Activated CD4-positive, CD25-positive, alpha-beta regulatory T cell treated with anti-CD3 and anti-CD28 coated beads, Interleukin-2, amount 50 U/mL, for 24 hours (primary cell): ENCODE data around the gene IFNAR1.
A peak's percentile ranks its signal among the peaks of the same experiment; 100 is the strongest.

Experiments used
- ATAC-seq, 2 donors: fragments of 150-1000 bp; cut with Tn5 transposase; one replicate each; pipeline ENCODE4 v1.10.0; 2021; ENCODE audit warnings: mild to moderate bottlenecking in 1 of 2, moderate library complexity in 1 of 2

The IFNAR1 gene

DNA sequence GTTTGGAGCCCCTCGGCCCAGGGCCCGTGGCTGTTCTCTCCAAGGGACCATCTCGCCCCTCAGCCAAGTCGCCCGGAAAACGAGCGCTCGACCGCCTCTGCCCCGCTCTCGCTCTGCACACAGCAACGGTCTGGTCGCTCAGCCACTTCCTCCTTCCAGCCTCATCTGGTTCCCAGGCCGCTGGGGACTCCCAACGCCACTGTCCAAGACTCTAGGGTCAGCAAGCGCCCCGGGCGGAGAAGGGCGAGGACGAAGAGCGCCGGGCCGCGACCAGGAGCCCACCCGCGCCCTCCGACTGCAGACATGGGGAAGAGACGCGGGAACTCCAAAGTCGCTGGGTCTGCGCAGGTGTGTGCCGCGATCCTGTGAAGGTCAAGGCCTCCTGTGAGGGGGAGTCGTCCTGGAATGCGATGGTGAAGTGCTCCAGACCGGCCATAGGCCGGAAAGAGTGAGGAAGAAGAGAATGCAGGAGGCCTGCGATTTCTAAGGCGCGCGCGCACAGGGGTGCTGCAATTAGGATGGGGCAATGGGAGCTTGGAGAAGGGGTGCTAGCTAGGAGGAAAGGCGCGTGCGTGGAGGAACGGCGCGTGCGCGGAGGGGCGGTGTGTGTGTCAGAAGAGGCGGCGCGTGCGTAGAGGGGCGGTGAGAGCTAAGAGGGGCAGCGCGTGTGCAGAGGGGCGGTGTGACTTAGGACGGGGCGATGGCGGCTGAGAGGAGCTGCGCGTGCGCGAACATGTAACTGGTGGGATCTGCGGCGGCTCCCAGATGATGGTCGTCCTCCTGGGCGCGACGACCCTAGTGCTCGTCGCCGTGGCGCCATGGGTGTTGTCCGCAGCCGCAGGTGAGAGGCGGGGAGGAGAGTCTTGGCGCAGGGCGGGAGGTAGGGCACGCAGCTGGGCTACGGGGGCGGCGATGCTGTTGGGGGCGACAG, at the start of gene IFNAR1:
IFNAR1 (plus strand) TSS at position 680 of the 931 bp plus-strand sequence; CDS start at position 766, 86 bp downstream.
- peak; percentile 91 to 92 for ATAC-seq

DNA sequence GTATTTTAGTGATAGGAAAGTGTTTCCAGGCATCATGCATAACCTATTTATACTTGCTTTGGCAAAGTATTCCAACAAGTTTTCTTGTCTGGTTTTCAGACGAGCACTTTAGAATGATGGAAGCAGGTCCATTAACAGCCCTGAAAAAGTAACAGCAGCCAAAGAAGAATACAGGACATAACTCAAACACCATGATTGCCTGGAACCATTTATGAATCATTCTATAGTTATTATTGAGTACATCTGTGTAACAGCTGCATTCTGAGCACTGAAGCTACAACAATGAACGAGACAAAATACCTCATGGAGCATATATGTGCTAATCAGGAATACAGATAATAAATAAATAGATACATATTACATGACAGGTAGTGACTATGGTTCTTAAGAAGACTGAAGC, 46.0 kb upstream of the IFNAR1 start:
- ATAC-seq: no peak

DNA sequence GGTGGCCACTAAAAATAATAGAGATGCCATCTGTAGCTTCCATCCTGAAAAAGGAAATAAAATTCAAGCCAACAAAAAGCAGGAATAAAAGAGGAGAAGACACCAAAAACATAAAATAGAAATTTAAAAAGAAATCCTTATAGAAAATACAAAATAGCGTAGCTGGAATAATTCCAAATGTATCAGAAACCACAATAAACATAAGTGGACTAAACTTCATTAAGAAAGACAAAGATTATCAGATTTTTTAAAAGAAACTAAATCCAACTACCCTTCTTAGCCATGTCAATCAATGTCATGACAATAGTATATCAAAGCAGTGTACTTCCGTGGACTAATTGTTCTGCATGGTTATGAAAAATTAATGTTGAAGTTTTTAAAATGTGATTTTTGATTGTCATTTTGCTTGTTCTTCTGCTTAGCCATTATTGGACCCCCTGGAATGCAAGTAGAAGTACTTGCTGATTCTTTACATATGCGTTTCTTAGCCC, 45.4 kb upstream of the IFNAR1 start:
- ATAC-seq: no peak

DNA sequence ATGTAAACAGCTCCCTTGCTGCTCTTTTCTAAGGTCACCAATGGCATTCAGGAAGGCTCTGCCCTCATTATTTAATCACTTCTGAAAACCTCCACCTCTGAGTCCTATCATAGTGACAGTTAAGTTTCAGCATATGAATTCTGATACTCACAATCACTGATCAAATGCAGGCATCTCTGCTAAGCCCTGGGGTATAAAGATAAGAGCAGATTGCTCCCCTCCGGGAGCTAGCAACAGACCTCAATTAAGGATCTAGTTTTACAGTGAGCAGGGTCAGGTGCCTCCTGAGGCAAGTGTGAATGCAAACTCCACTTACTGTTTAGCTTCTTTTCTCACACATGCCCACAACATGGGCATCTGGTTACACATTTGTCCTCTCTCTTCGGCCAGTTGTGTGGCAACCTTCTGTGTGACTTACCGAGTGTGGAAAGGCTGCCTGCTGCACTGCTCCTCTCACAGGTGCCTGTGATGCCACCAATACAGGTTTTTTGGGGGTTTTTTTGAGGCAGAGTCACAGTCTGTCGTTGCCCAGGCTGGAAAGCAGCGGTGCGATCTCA, 43.6 kb upstream of the IFNAR1 start:
- no peak for ATAC-seq

DNA sequence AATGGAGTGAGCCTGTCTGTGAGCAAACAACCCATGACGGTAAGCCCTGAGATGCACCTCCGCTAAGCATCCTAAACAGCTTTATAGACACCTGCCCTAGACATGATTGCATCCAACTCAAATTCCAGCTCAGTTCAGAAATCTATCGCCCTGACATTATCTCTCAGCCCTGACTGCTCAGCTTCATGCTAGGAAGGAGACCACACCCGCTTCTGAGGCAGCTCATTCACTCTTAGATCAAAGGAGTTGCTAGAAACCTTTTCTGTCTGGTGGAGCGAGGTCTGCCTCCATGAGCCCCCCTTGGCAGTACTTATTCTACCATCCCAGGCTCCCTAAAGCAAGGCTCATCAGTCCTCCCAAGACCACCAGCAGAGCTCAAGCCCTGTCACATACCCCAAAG, 41.6 kb upstream of the IFNAR1 start:
- no peak for ATAC-seq

DNA sequence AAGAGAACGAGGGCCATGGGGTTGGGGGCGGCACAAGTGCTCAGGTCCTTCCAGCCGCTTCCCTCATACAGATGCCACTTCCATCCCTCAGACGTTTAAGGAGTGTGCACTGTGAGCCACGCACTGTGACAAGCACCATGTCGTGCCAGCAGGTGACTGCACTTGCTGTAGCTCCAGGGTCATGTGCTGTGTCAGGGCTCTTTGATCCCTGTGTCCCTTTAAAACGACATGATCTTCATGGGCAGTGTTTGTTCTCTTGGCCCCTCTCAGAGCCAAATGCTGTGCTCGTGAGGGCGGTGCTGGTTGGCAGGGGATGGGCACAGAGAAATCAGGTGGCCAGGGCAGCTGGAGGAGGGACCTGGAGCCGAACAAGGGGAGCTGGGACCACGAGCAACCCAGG, 38.7 kb upstream of the IFNAR1 start:
- ATAC-seq: no peak

DNA sequence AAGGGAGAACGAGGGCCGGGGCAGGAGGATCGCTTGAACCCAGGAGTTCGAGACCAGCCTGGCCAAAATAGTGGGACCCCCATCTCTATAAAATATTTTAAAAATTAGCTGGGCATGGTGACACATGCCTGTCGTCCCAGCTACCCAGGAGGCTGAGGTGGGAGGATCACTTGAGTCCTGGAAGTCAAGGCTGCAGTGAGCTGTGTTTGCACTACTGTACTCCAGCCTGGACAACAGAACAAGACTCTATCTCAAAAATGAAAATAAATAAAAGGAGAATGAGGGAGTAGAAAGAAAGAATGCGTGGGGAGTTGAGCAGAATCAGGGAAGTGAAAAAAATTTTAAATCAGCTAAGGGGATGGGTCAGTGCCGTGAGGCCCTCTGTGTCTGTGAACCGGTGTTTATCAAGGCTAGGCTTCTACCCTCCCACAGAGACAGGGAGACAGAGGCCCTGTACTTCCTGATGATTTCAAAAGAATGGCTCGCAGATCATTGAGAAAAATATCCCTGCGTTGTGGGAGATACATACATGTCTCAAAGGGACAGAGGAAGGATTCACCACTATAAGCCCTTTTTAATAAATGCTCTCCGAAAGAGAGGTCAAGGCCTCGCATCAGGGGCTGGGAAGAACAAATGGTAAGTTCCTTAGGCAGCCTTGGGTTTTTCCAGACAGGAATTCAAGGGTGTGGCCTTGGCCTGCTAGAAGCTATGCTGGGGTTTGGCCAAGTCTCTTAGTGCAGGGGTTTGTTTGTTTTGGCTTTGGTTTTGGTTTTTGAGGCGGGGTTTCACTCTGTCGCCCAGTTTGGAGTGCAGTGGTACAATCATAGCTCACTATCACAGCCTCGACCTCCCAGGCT, 37.9 kb upstream of the IFNAR1 start:
- no peak for ATAC-seq

DNA sequence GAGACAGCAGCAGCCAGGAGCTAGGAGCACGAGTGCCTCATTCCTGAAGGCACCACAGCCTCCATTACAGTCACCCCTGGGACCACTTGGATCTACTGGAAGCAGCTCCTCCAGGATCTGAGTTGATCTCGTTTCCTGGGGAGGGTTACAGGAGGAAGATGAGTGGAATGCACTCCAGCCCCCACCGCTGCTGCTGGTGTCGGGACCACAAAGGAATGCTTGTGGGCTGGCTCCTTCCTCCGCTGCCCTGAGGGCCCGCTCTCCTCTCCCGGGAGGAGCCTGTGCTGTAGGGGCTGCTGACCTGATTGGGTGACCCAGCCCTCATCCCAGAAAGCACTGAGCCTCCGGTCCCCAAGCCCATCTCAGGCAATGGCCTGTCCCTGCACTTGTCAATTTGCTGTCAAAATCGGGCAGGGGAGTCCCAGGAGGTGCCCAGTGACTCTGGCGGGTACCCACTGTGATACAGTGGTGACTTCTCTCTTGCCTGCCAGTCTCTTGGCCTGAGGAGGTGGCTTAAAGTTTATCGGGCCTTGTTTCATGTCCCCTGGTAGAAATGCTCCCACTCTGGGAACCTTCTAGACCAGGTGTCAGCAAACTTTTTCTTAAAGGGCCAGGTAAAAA, 35.5 kb upstream of the IFNAR1 start:
- no peak for ATAC-seq

DNA sequence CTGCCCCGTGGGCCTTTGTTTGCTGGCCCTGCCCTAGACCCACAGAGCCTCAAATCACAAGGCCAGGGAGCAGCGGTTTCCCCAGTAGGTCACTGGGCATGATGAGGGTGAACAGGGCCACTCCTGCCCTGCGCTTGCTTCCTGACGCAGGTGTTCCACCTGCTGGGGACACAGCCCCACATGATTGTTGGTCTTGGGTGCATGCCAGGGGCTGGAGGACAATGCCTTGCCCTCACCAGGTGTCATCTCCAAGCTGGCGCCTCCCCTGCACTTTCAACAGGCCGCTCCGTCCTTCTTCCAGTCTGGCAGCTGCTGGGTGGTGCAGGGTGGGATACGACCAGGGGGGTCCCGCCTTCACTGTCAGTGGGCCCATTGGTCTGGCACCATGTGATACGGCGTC, 34.3 kb upstream of the IFNAR1 start:
- no peak for ATAC-seq

DNA sequence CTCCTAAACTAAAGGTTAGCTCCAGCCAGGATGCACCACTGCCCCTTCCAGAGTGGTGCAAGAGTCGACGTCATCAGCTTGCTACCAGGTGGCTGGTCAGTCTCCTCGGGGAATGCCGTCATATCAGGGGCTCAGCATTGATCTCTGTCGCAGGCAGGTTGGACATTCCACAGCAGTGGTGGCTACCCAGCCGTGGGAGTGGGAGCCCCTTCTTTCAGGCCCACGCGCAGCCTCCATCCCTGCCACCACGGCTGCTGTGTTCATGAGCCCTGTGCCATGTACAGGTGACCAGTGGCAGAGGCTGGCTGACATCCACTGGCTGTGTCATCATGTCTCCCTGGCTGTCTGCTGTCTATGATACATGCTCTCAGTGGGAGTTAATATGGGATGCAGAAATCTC, 33.1 kb upstream of the IFNAR1 start:
- ATAC-seq: no peak

DNA sequence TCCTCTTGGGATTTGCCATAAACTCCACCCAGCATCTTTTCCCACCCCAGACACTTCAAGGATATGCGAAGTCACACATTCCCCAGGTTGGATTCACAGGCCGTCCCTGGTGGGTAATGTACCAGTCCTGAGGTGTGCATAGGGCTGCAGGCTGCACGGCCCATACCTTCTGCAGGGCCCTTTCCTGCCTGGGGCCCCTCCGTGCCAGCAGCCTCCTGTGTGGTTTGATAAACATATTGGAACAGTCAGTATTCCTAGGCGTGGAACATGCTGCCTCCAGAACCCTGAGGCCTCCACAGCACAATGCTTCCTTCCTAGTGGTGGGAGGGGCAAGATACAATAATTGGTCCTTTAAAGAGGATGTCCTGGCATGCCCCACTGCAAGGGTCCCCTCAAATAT, 32.0 kb upstream of the IFNAR1 start:
- ATAC-seq: no peak

DNA sequence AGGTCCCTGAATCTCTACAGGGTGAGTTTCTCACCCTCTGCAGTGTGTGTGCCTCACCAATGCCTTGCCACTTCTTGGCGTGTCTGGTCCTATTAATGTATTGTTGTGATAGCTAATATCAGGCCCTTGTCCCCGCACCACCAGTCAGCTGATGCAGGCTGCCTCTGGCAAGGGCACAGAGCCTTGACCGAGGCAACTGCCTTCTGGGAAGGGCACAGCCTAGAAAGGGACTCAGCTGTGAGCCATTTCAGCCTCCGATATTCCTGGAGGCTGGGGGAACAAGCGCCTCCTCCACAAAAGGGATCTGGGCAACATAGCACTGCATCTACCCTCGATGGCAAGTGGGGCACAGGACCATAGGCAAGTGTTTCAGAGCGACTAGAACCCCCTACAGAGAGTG, 31.6 kb upstream of the IFNAR1 start:
- ATAC-seq: no peak

DNA sequence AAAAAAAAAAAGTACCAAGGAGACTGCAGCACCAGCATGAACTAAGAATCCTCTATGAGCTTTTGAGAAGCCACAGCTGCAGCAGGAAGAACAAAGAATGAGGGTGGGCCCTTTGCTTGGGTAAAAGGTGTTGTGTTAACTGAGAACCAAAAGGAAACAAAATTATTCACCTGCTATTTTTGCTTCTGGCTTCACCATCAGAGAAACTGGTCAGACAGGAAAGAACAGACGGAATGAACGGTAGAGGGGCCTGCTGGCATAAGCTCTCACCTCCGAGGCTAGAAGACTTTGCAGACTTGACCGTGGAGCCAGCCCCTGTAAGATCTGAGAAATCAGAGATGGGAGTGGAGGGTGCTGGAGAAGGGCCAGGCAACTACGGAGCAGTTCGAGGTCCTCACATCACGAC, 31.0 kb upstream of the IFNAR1 start:
- ATAC-seq: peak in 1 of 2 donors; percentile 51

DNA sequence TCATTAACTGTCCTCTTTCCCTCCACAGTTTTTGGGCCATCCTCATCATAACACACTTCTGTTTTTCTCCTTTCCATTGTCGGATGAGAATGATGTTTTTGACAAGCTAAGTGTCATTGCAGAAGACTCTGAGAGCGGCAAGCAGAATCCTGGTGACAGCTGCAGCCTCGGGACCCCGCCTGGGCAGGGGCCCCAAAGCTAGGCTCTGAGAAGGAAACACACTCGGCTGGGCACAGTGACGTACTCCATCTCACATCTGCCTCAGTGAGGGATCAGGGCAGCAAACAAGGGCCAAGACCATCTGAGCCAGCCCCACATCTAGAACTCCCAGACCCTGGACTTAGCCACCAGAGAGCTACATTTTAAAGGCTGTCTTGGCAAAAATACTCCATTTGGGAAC, 28.6 kb upstream of the IFNAR1 start:
- ATAC-seq: no peak

DNA sequence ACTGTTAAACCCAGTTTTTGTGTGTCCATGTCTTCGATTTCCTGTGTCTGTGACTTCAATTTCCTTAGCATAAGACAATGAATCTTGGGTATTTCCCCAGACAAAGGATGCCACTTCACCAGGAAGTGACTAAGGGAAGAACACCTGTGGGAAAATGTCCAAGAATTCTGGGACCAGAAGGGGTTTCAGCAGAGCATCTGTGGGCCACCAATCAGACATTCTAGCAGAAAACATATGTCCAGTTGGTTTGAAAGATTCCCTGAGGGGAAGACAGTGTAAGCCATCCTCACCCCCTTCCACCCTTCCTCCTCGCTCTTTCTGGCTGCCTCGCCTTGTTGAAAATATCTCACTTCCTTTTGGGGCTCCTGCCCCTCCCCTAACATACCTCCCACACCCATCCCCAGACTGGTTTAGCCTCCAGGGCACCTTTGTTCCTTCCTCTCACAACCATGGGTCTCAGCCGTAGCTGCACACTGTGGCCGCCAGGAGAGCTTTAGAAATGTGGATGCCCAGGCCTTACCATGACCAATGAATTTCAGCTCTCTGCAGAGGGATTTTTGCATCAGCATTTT, 25.5 kb upstream of the IFNAR1 start:
- peak; percentile 78 to 82 for ATAC-seq

DNA sequence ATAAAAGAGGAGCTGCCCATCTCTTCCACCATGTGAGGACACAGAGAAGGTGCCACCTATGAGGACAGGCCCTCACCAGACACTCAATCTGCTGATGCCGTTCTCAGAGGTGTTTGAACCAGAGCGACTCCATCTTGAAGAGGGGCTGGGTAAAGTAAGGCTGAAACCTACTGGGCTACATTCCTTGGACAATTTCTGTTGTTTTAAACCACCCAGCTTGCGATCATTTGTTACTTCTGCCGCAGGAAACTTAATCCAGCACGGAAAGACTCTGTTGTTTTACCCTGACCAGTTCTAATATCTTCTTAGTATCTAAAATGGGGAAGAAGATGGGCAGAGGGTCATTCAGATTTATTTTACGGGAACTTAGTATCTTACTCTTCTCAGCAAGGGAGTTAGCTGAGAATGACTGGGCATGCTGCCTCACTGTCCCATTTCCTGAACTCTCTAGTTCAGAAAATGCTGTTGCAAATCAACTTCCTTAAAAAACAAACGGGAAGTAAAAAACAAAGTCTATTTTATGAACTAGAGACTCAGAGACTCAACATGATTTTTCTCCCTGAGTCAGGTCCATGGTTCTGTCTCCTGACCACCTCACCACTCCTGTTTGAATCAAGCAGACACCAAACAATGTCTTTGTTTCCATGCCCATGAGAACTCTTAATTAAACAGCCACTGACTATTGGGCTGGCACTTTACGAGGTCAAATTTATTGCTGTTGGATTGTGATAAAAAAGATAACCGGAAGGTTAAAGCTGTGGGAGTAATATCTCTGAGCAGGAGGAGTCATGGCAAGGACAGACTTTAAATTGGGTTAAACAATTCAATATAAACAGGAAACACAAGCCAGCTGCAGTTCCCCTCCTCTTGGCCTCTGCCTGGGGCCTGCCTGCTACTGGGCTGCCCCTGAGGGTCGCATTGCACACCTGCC, 23.8 kb upstream of the IFNAR1 start:
- no peak for ATAC-seq

DNA sequence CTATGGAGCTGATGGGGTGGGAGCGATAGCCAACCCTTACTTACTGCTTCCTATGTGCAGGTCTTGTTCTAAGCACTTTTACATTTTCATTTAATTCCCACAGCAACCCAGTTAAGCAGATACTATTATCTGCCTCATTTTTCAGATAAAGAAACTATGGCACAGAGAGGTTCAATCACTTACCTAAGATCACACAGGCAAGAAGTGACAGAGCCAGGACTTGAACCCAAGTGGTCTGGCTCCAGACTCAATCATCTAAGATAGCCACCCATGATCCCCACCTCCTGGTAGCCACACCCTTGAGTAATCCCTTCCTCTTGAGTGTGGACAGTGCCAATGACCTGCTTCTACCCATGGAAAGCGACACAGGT, 23.2 kb upstream of the IFNAR1 start:
- ATAC-seq: no peak

DNA sequence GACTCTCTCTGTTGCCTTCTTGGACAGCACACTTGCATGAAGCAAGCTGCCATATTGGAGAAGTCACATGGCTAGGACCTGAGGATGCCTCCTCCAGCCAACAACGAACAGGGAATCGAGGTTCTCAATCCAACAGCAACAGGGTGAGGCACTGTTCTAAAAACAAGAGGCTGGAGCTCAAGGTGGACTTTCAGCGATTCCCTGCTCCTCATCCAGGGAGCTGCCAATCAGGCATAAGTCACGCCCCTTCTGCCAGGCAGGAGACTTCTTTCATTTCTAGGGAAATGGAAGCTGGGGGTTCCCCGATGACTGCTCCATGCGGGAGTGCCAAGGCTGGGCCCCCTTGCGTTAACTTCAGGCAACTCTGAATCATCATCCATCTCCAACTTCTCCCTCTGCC, 22.7 kb upstream of the IFNAR1 start:
- no peak for ATAC-seq

DNA sequence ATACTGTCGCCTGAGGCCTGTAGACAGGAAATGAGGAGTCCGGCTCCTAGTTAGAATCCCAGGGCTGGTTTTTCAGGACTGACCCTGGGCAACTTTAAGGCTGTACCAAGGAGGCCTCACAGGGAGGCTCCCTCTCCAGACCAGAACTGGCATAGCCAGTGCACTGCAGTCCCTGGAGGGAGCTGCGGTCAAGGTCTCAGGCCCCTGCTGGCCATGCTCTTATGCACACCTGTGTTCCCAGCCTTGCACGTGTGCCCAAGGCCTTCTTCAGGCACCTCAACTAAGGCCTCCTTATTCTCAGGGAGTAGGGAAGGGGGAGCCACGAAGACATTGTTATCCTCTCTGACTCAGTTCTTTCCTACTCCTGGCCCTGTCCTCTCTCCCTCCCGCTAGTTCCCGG, 22.0 kb upstream of the IFNAR1 start:
- no peak for ATAC-seq

DNA sequence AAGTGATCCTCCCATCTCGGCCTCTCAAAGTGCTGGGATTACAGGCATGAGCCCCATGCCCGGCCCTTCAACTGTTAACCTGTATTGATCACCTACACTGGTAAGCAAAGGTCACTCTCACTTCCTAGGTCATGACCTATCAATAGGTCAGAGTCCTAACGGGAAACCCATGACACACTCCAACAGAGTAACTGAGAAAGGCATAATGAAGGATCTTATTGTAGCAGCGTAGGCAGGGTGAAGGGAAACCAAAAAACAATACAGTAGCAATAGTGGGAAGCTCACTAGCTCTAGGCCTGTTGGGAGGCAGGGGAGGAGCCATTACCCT, 19.5 kb upstream of the IFNAR1 start:
- no peak for ATAC-seq

DNA sequence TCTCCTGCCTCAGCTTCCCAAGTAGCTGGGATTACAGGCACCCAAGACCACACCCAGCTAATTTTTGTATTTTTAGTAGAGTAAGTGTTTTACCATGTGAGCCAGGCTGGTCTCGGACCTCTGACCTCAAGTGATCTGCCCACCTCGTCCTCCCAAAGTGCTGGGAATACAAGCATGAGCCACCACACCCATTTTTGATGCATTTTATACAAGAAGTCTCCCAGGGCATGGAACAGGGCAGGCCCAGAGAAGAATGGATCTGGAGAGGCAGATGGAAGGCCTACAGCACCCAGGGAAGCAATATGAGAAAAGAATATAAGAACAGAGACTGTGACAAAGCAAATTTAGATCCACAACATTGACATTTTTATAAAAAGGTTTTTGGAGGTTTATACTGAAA, 18.8 kb upstream of the IFNAR1 start:
- ATAC-seq: no peak
